GM23248 (cell line): Measurements from ENCODE around the gene EIF4E3.

Experiments used
- EZH2 ChIP-seq: fragments of 200-600 bp; sonication (generic); IDR thresholded peaks from 2 replicates; pipeline ENCODE4 v1.6.1; 2018; ENCODE audit warnings: antibody characterized with exemption, mild to moderate bottlenecking; ENCODE audit not compliant: insufficient read depth, poor library complexity, severe bottlenecking
- EZH2phosphoT487 ChIP-seq: fragments of 200-600 bp; sonication (generic); IDR thresholded peaks from 2 replicates; pipeline ENCODE4 v1.6.1; 2018; ENCODE audit warnings: antibody characterized with exemption, moderate library complexity, mild to moderate bottlenecking, low read depth; ENCODE audit not compliant: insufficient read depth

GRCh38 chr3:71760140-71760539 is 34.9 kb upstream of the EIF4E3 start:
- TF ChIP-seq EZH2, result no peak
- no peak for TF ChIP-seq EZH2phosphoT487
